OCI-LY1 (cell line): ENCODE results near the gene ACO2.

Source experiments
- CTCF ChIP-seq: fragments of 200-600 bp; sonication (generic), shearing (Covaris generic); IDR thresholded peaks from 2 replicates; pipeline ENCODE4 v1.5.1; 2017; ENCODE audit warnings: mild to moderate bottlenecking, antibody characterized with exemption, low read length, moderate library complexity, mixed read lengths
- EZH2 ChIP-seq: fragments of 200-600 bp; sonication (generic), shearing (Covaris generic); IDR thresholded peaks from 2 replicates; pipeline ENCODE4 v1.8.0; 2017; ENCODE audit warnings: borderline replicate concordance, mixed run types, mild to moderate bottlenecking, antibody characterized with exemption, low read length, moderate library complexity, mixed read lengths

GRCh38 chr22:41498303-41498835 lies 29.5 kb downstream of the ACO2 start:
- TF ChIP-seq CTCF (no peak), EZH2 (no peak)
